ENCODE measurements around the gene CDH24. TPM values are rescaled to one million over a fixed set of nuclear protein-coding genes. Genes with fewer than 3 reads are reported as not detected.
A peak's percentile ranks its signal among the peaks of the same experiment; 100 is the strongest.

CDH24 gene
- total and polyA plus RNA-seq, 10 of the 15 experiments (the other 5 are each of a cell fraction or from before 2014, with no cell fraction given) = 0.10 to 1.5 (median 0.45) TPM; not detected in 2

DNA sequence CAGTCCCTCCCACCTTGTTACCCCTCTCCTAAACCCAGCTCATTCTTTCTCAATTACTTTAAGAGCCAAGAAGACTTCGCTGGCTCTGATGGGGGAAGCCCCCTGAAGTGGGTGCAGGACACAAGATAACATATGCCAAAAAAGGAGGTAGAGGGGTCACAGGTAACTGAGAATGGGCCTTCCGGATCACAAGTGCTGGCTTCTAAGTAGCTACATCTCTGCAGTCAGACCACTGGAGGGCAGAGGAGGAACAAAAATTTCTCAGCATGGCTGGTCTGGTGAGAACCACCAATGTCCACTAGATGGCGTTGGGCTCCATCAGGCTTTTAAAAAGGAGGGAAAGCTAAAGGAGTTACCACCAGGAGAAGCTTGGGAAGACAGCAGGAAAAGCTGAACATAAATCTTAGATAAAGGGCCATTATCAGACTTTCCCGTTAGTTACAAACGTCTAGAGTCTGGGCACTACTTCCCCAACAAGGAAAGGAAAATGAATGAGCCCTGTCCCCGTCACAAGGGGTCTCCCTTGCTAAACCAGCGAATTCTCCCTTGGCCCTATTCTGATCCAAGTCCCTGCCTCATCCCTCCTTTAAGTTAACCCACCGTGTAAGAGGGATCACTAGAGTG, 11.6 kb upstream of the CDH24 start (continued):
- TF ChIP-seq TCF12 (IDR thresholded peaks at IDR 0.05; ENCODE audit: low read depth, low read length) = no peak
- no peak for TF ChIP-seq NR2C1 (IDR thresholded peaks at IDR 0.05)
- no peak for TF ChIP-seq PAX8 (IDR thresholded peaks at IDR 0.05)
- no peak for TF ChIP-seq EP300 (IDR thresholded peaks at IDR 0.05; ENCODE audit: borderline replicate concordance in 1 of 2, control insufficient read depth in 1 of 2, low read depth in 2 of 2, low read length in 2 of 2)

DNA sequence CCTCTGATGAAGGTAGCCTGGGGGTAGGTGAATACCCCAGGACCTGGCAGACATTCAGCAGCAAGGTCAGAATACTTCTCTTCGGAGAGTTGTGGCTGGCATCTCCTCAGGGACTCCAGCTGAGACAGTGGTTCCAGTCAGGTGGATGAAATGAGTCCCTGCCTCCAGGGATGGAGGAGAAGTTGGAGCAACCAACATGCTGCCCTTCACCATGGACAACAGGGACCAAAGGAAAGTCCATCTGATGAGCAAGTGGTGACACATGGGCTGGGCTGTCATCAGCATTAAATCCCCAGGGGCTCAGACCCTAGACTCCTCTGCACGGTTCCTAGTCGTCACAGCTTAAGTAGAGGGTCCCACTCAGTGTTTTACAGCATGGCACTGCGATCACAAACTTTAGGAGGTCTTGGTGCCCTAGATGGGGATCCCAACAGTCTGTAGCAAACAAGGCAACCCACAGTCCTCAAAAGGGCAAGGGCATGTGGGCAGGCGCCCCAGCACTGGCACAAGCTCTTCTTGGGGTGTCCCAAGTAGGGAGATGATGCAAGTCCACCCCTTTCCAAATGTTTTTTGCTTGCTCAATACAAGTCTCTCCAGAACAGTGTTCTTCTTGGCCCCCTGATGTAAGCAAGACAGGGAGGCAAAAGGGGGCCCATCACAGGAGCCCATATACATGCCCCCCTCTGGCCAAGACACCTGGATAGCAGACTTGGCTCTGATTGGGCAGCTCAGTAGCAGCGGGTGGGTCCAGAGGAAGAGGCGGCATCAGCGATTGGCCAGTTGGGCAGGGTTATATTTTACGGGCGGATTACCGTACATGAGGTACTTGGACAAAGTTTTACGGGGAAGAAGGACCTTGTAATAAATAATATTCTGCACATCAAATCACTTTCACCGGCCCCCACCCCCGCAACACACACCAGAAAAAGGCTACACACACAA, 10.8 kb upstream of the CDH24 start:
- TF ChIP-seq RCOR1 (conservative IDR thresholded peaks at IDR 0.05; ENCODE audit: low read depth, low read length) = no peak
- no peak for TF ChIP-seq ATF7 (IDR thresholded peaks at IDR 0.05; ENCODE audit: low read depth)
- no peak for TF ChIP-seq EP300 (IDR thresholded peaks at IDR 0.05; ENCODE audit: borderline replicate concordance in 1 of 2, control insufficient read depth in 1 of 2, low read depth in 2 of 2, low read length in 2 of 2)
- TF ChIP-seq NFYB (IDR thresholded peaks at IDR 0.05; ENCODE audit: insufficient read depth, low read depth, low read length) = peak; percentile 59; the same call in 1 of the 2 replicates
- no peak for TF ChIP-seq NFYA (IDR thresholded peaks at IDR 0.05; ENCODE audit: borderline replicate concordance, low read depth, low read length)
- no peak for TF ChIP-seq RFX5 (IDR thresholded peaks at IDR 0.05; ENCODE audit: low read depth, low read length)
- in situ Hi-C loops (cut with MboI) (no loop called here), intact Hi-C loops (cut with micrococcal nuclease; ENCODE audit: unreplicated experiment) (loop anchor here (2.0 kb wide), 1 partner anchor 119 kb away; no protein-coding TSS in a partner anchor)
- RAD21 ChIA-PET (ENCODE audit: unreplicated experiment) = interaction anchor here (0.5 to 1.9 kb wide), 25 partner anchors 9 to 1514 kb away, joined by 3 to 27 read pairs (median 4); partner anchors contain the start of genes ACIN1, C14orf119 and HAUS4
- Histone ChIP-seq H4K20me1 (ENCODE audit: control insufficient read depth, insufficient read depth) (peaks cover 9% of the 10 kb centered on the region; the same call in 1 of the 2 replicates), H3K27ac (ENCODE audit: control insufficient read depth, insufficient read depth) (no peak overlapping the region), H3K9ac (ENCODE audit: control insufficient read depth, insufficient read depth, low read length) (no peak overlapping the region), H3K4me2 (ENCODE audit: control insufficient read depth, insufficient read depth) (peak overlapping the region; percentile 56; the same call in 1 of the 2 replicates), H3K4me1 (ENCODE audit: control insufficient read depth, insufficient read depth, low read length) (peaks cover 11% of the 10 kb centered on the region; the same call in 1 of the 2 replicates), H3K9me3 (replicated peaks; ENCODE audit: control insufficient read depth, insufficient read depth, low read length) (no peaks in the 10 kb centered on the region), H3K79me2 (ENCODE audit: control insufficient read depth, insufficient read depth, low read length) (peaks cover 36% of the 10 kb centered on the region), H3K4me3 (no peak overlapping the region), H3K27me3 (replicated peaks in 1 of 2; ENCODE audit: control insufficient read depth in 2 of 2, insufficient read depth in 2 of 2, low read length in 1 of 2) (no peaks in the 10 kb centered on the region), H3K36me3 (ENCODE audit: control insufficient read depth in 2 of 2, insufficient read depth in 2 of 2, low read length in 1 of 2) (peaks cover 24 to 33% of the 10 kb centered on the region in 2 experiments), H2AFZ (ENCODE audit: control insufficient read depth, low read depth, low read length) (no peak overlapping the region)
- BruUV-seq (replicated peaks) = TSS peak; percentile 15
- CTCF ChIA-PET = interaction anchor here (0.6 to 4.2 kb wide), 65 partner anchors 9 to 761 kb away, joined by 3 to 80 read pairs (median 7); partner anchors contain the start of genes ACIN1, AJUBA, C14orf119 and CDH24
- FAIRE-seq (no peak), ATAC-seq (peak; percentile 9; the same call in 1 of the 3 replicates), DNase-seq (ENCODE audit: low read depth, low spot score) (no peak)
- SMC1A ChIA-PET (ENCODE audit: uncharacterized antibody, unreplicated experiment) = interaction anchor here (0.5 to 2.2 kb wide), 30 partner anchors 8 to 138 kb away, joined by 3 to 23 read pairs (median 5); partner anchors contain the start of genes ACIN1, C14orf119, CDH24 and CEBPE
- POLR2A ChIA-PET = interaction anchor here (0.5 to 1.8 kb wide), 6 partner anchors 8 to 179 kb away, joined by 4 to 9 read pairs (median 6); partner anchors contain the start of genes ACIN1, C14orf119 and PRMT5
- WGBS (ENCODE audit: insufficient coverage, insufficient replicate concordance, low lambda C conversion rate, missing lambda C conversion rate) = 83% methylated on average over 14 of the region's 14 CpGs
